GM12801 (cell line): ENCODE data around the gene IFITM10.

Experiments used
- CTCF ChIP-seq: IDR thresholded peaks from one replicate; pipeline ENCODE4 v1.5.1; 2011; ENCODE audit warnings: control low read depth; ENCODE audit not compliant: insufficient read length; ENCODE audit errors: extremely low read depth

The IFITM10 gene

GRCh38 chr11:1780700-1781592 is 30.6 kb upstream of the IFITM10 start:
- no peak for TF ChIP-seq CTCF

- TF ChIP-seq CTCF: no peak
These were observed 29.7 kb upstream of the IFITM10 start for GRCh38 chr11:1779806-1780699.

- TF ChIP-seq CTCF: no peak
These were observed 28.8 kb upstream of the IFITM10 start for GRCh38 chr11:1779034-1779805.

GRCh38 chr11:1778141-1778911 is 27.9 kb upstream of the IFITM10 start:
- no peak for TF ChIP-seq CTCF

GRCh38 chr11:1777737-1778136 is 27.3 kb upstream of the IFITM10 start:
- TF ChIP-seq CTCF: no peak

- TF ChIP-seq CTCF: no peak
These were observed 26.7 kb upstream of the IFITM10 start for GRCh38 chr11:1776944-1777715.
